Cardiac fibroblast (primary cell): ENCODE data around the gene SNAPIN.

Experiments used
- DNase-seq, 2 donors: peaks; one replicate each; pipeline versions ENCODE4 v3.0.0 to v3.0.0-alpha.2; 2010; ENCODE audit warnings: low read depth in 2 of 2
- H3K4me3 ChIP-seq, 2 donors: replicated peaks in 1 of 2; 1 replicate in 1 of 2; 2 replicates in 1 of 2; pipeline ENCODE4 v1.5.1; 2011; ENCODE audit warnings: low read depth in 2 of 2, low read length in 2 of 2, mild to moderate bottlenecking in 2 of 2, moderate library complexity in 1 of 2
- TF ChIP-seq, protein P1 (sequence below): IDR thresholded peaks from one replicate; pipeline ENCODE4 v1.5.1; 2011; ENCODE audit warnings: low read depth, mild to moderate bottlenecking, low read length, inconsistent platforms

The SNAPIN gene

DNA sequence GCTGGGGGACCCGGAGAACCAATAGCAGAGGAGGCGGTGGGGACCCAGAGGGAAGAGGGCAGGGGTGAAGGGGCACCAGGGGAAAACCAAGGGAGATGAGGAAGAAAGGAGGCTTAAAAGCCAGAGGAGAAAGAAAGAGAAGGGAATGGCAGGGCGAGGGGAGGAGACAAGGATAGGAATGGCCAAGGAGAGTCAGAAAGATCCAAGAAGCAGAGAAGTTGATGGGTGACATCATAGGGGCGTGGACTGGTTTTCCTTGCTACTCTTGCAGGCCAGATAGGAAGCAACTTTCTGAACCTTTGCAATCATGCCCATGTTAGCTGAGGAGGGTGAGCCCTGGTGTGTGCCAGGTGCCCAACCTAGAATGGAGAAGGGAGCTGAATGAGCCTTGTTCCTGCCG lies 25.4 kb downstream of the SNAPIN start:
- DNase-seq = peak; percentile 34 to 37
- H3K4me3 ChIP-seq = no peak overlapping the region

DNA sequence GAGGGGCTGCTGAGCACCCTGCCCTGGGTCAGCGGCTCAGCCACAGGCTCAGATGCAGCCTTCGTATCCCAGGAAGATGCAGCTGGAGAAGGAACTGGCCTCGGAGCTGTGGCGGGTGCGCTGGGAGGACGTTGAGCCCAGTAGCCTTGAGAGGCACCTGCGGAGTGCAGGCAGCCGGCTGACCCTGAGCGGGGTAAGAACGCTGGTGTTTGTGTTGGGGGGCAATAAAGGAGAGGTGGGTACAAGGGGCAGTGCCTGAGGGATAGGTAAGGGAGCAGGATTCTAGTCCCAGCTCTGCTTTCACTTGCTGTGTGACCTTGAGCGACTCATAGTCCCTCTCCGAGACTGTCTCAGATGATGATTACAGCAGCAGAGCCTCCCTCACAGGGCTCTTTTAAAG lies 26.4 kb downstream of the SNAPIN start:
- no peak for DNase-seq
- no peak overlapping the region for H3K4me3 ChIP-seq
- TF ChIP-seq, protein P1, sequence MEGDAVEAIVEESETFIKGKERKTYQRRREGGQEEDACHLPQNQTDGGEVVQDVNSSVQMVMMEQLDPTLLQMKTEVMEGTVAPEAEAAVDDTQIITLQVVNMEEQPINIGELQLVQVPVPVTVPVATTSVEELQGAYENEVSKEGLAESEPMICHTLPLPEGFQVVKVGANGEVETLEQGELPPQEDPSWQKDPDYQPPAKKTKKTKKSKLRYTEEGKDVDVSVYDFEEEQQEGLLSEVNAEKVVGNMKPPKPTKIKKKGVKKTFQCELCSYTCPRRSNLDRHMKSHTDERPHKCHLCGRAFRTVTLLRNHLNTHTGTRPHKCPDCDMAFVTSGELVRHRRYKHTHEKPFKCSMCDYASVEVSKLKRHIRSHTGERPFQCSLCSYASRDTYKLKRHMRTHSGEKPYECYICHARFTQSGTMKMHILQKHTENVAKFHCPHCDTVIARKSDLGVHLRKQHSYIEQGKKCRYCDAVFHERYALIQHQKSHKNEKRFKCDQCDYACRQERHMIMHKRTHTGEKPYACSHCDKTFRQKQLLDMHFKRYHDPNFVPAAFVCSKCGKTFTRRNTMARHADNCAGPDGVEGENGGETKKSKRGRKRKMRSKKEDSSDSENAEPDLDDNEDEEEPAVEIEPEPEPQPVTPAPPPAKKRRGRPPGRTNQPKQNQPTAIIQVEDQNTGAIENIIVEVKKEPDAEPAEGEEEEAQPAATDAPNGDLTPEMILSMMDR = no peak

More for the DNA sequence above, 25.4 kb downstream of the SNAPIN start:
- TF ChIP-seq, protein P1 = no peak

DNA sequence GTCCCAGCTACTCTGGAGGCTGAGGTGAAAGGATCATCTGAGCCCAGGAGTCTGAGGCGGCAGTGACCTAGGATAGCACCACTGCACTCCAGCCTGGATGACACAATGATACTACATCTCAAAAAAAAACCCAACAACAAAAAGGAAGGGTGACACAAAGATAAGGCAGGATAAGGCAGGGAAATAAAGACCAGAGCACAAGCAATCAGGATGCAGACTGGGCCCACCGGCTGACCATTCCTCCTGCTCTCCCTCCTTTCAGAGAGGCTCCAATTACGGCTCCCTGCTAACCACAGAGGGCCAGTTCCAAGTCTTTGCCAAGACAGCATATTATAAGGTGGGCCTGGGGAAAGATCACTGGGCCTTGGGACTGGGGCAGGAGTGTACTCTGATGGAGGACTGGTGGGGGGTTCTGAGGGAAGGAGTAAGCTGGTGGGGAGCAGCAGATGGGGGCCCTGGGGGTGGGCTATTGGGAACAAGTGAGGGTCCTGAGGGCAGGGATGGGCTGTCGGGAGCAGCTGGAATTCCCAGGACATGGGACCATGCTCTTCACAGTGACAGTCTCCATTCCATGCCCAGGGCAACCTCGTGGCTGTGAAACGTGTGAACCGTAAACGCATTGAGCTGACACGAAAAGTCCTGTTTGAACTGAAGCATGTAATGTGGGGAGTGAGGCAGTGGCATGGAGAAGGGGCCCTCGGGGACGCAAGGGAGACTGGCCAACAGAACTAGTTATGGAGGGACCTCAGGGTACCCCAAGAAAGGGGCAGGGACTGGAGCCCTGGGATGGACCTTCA lies 27.2 kb downstream of the SNAPIN start:
- no peak overlapping the region for H3K4me3 ChIP-seq
- DNase-seq = no peak
- TF ChIP-seq, protein P1 = no peak

DNA sequence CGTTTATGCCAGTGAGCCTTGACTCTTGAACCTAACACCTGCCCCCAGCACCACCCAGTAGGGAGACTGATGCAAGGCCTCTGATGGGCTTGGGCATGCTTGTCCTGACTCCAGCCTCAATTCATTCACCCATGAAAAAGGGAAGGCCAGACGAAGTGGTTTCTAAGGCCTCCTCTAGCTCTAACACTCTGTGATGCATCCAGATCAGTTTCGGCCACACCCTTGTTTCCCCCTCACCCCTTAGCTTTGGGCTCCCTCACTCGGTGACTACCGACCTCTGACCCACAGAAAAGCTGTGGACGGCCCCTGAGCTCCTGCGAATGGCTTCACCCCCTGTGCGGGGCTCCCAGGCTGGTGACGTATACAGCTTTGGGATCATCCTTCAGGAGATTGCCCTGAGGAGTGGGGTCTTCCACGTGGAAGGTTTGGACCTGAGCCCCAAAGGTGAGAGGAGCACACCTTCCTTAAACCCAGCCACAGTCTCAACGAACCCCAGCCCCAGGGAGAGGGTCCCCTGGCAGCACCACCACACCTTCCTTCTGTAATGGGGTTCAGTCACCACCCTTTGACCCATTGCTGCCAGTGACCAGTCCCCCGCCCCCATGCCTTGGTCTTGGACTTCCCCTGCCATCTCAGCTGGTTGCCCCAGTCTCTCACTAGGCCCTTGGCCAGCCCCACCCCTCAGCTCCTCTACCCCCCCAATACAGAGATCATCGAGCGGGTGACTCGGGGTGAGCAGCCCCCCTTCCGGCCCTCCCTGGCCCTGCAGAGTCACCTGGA lies 29.0 kb downstream of the SNAPIN start:
- H3K4me3 ChIP-seq = no peak overlapping the region
- no peak for DNase-seq
- TF ChIP-seq, protein P1 = no peak

DNA sequence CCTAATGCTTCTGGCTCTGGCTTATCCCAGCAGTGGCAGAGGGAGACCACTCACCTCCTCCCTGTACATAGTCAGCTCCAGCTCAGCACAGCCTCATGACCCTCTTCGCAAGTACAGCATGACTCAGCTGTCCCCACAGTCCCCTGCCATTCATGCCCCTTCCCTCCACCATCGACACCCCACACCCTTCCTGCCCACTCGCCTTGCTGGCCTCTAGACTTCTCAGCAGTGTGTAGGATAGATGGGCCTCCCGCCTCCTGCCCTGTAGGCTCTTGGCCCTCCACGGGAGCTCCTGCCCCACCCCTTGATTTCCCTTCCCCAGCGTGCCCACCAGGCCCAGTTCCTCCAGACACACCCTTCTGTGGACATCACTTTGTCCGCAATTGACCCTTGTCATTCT lies 29.8 kb downstream of the SNAPIN start:
- no peak overlapping the region for H3K4me3 ChIP-seq
- DNase-seq = no peak
- TF ChIP-seq, protein P1 = no peak

DNA sequence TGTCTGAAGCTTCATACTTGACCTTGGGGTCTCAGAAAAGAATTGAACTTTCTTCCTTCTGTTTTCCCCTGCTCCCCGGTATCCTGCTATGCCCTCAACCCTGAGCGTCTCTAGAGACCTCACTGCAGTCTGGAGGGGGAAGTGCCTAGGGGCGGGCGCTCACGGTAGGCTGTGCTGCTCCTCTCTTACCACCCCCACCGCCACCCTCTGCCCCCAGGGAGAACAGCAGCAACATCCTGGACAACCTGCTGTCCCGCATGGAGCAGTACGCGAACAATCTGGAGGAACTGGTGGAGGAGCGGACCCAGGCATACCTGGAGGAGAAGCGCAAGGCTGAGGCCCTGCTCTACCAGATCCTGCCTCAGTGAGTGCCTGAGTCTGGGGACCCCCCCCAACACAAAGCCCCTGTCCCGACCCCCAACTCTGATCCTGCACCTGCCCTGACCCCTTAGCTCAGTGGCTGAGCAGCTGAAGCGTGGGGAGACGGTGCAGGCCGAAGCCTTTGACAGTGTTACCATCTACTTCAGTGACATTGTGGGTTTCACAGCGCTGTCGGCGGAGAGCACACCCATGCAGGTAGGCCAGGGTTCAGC lies 30.3 kb downstream of the SNAPIN start:
- H3K4me3 ChIP-seq = no peak overlapping the region
- TF ChIP-seq, protein P1 = no peak
- no peak for DNase-seq
